Vagina (tissue), 2 donors: Measurements from ENCODE around the gene TSC22D1. TPM values are rescaled to one million over a fixed set of nuclear protein-coding genes. Genes with fewer than 3 reads are reported as not detected.

Experiments
- DNase-seq, 2 donors: peaks; one replicate each; pipeline ENCODE4 v3.0.0-alpha.2; 2017; ENCODE audit errors: extremely low spot score in 2 of 2
- H3K27ac ChIP-seq: fragments of 200-600 bp; sonication (generic); one replicate; pipeline ENCODE4 v1.5.1; 2019
- H3K27me3 ChIP-seq: fragments of 200-600 bp; sonication (generic); one replicate; pipeline ENCODE4 v1.5.1; 2019
- H3K36me3 ChIP-seq, 2 donors: fragments of 200-600 bp; sonication (generic); one replicate each; pipeline ENCODE4 v1.5.1; 2017 to 2019
- H3K4me1 ChIP-seq: fragments of 200-600 bp; sonication (generic); one replicate; pipeline ENCODE4 v1.5.1; 2019
- H3K4me3 ChIP-seq, 2 donors: fragments of 200-600 bp; sonication (generic); 1 replicate in 1 of 2; 2 replicates in 1 of 2; pipeline ENCODE4 v1.5.1; 2016 to 2019
- H3K9me3 ChIP-seq: fragments of 200-600 bp; sonication (generic); one replicate; pipeline ENCODE4 v1.5.1; 2019
- POLR2A ChIP-seq, 2 donors: fragments of 450-650 bp; IDR thresholded peaks; one replicate each; pipeline ENCODE4 v1.6.1; 2017; ENCODE audit warnings: antibody characterized with exemption in 2 of 2, mild to moderate bottlenecking in 2 of 2, moderate library complexity in 2 of 2
- POLR2AphosphoS5 ChIP-seq, 2 donors: sonication (generic); formaldehyde crosslinking; IDR thresholded peaks; one replicate each; pipeline ENCODE4 v1.9.0; 2017; ENCODE audit warnings: antibody characterized with exemption in 2 of 2, mild to moderate bottlenecking in 2 of 2, low read depth in 1 of 2; ENCODE audit not compliant: insufficient read depth in 1 of 2
- intact Hi-C: fragments of 100-400 bp; cut with DNase I; formaldehyde crosslinking; loops from one replicate; pipeline ENCODE4 v1.15.1; 2023
- total RNA-seq: library from RNA; depleted of rRNA; stranded (reverse); fragments of >200 nt; gene quantifications from one replicate; pipeline ENCODE4 v1.2.3, GENCODE V29; 2016
- TF ChIP-seq, protein P1 (sequence below), 3 experiments: fragments of 450-650 bp in 2 of 3; fragments of 200-600 bp in 1 of 3; sonication (generic) in 1 of 3; IDR thresholded peaks; one replicate each; pipeline ENCODE4 v1.5.1; 2017 to 2019; ENCODE audit warnings: antibody characterized with exemption in 3 of 3, mild to moderate bottlenecking in 2 of 3, moderate library complexity in 2 of 3

TSC22D1 gene
- total RNA-seq, 1 donor from 2014 or later = 117 TPM

DNA sequence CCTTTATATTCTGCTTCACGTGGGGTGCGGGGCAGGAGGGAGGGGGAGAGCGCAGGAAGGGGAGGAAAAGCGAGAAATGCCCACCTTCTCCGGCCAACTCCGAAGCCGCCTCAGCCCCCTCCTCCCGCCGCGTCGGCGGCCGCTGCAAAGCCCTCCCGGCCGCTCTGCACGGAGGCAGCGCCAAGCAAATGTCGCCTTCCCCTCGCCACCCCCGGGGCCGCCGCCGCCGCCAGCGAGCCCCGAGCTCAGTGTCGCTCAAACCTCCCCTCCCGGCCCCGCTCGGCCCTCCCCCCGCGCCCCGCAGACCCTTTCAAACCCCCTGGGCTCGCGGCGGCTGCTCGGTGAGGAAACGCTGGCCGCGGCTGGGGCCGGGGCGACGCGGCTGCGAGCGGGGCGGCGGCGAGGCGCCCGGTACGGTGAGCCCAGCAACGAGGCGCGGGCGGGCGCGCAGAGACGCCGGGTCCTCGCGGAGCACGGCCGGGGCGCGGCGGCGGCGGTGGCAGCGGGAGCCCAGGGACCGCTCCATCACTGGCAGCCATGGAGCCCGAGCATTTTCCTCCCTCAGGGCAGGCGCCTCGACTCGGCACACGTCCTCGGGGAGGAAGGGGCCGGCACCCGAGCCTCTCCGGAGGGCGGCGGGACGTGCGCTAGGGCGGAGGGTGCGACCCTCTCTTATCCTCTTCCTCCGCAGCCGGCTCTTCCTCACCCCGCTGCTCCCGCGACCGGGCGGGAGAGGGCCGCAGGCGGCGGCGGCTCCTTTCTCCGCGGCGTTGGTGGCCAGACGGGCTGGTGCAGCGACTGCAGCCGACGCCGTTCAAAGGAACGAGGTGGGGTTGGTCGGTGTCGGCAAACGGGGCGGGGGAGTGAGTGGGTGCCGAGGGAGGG is 463 bp upstream of the TSC22D1 start:
- H3K4me3 ChIP-seq = peak overlapping the region; percentile 90
- H3K27me3 ChIP-seq = no peaks in the 10 kb centered on the region
- H3K9me3 ChIP-seq = no peaks in the 10 kb centered on the region
- no peak for DNase-seq
- peak in 1 of 2 donors; percentile 49 for TF ChIP-seq POLR2AphosphoS5 (IDR thresholded peaks at IDR 0.05; ENCODE audit: insufficient read depth in 1 of 2, low read depth in 1 of 2)
- TF ChIP-seq, protein P1, sequence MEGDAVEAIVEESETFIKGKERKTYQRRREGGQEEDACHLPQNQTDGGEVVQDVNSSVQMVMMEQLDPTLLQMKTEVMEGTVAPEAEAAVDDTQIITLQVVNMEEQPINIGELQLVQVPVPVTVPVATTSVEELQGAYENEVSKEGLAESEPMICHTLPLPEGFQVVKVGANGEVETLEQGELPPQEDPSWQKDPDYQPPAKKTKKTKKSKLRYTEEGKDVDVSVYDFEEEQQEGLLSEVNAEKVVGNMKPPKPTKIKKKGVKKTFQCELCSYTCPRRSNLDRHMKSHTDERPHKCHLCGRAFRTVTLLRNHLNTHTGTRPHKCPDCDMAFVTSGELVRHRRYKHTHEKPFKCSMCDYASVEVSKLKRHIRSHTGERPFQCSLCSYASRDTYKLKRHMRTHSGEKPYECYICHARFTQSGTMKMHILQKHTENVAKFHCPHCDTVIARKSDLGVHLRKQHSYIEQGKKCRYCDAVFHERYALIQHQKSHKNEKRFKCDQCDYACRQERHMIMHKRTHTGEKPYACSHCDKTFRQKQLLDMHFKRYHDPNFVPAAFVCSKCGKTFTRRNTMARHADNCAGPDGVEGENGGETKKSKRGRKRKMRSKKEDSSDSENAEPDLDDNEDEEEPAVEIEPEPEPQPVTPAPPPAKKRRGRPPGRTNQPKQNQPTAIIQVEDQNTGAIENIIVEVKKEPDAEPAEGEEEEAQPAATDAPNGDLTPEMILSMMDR (IDR thresholded peaks at IDR 0.05) = no peak
- H3K36me3 ChIP-seq = no peaks in the 10 kb centered on the region
- intact Hi-C loops = loop anchor here (5.0 kb wide), 1 partner anchor 326 kb away; no protein-coding TSS in a partner anchor
- peak overlapping the region; percentile 98 for H3K27ac ChIP-seq
- H3K4me1 ChIP-seq = peaks cover 54% of the 10 kb centered on the region

DNA sequence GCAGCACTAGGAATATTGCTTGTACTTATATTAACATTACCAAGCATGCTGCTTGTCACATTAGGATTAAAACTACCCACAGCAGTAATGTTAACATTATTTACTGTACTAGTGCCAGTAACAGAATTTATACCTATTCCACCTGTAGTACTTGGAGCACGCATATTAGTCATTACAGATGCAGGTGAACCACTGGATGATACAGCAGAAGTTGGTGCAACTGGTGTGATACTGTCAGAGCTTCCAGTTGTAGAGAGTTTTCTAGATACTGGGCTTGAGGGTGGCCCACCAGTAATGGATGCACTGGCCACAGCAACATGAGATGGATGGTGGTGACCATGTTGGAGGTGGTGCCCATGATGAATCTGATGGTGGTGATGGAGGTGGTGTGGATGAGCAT is 1.1 kb downstream of the TSC22D1 start:
- Histone ChIP-seq H3K9me3 (no peaks in the 10 kb centered on the region), H3K4me3 (peak overlapping the region; percentile 90), H3K36me3 (no peaks in the 10 kb centered on the region), H3K4me1 (peaks cover 56% of the 10 kb centered on the region), H3K27me3 (no peaks in the 10 kb centered on the region), H3K27ac (peak overlapping the region; percentile 98)
- TF ChIP-seq, protein P1 (IDR thresholded peaks at IDR 0.05) = no peak
- TF ChIP-seq POLR2A (IDR thresholded peaks at IDR 0.05) (no peak), POLR2AphosphoS5 (IDR thresholded peaks at IDR 0.05; ENCODE audit: insufficient read depth in 1 of 2, low read depth in 1 of 2) (no peak)
- intact Hi-C loops = loop anchor here (5.0 kb wide), 1 partner anchor 327 kb away; no protein-coding TSS in a partner anchor
- DNase-seq = no peak

- Histone ChIP-seq H3K4me1 (peaks cover 62% of the 10 kb centered on the region), H3K9me3 (no peaks in the 10 kb centered on the region), H3K27me3 (no peaks in the 10 kb centered on the region), H3K27ac (no peak overlapping the region), H3K36me3 (no peaks in the 10 kb centered on the region), H3K4me3 (peak overlapping the region; percentile 90)
- DNase-seq = no peak
- intact Hi-C loops = no loop called here
- TF ChIP-seq POLR2AphosphoS5 (IDR thresholded peaks at IDR 0.05; ENCODE audit: insufficient read depth in 1 of 2, low read depth in 1 of 2) (no peak), POLR2A (IDR thresholded peaks at IDR 0.05) (no peak)
- TF ChIP-seq, protein P1 (IDR thresholded peaks at IDR 0.05) = no peak
Observed at GRCh38 chr13:44574466-44574855, 1.7 kb downstream of the TSC22D1 start.

DNA sequence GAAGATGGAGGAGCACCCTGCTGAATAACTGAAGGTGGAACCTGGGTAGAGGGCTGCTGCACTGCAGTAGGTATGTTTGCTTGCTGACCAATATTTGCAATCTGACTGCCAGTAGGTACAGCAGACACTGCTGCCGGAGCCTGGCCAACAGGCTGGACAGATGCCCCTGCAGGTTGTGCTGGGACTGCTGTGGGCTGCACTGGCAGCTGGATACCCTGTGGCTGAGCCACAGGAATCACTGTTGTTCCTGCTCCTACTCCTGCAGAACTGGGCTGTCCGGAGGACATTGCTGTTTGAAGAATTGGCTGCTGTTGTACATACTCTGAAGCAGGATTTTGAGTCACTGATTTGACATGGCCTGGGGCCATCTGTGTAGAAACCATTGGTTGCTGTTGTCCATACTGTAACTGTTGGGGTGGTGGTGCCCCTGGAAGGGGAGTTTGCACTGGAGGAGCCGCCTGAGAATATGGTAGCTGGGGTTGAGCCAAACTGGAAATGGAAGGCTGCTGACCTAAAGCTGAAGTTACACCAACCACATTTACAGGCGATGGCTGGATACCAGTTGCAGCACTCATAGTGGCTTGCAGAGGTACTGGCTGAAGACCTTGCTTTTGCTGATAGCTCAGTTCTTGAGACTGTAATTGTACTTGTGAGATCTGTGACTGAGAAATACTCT is 2.2 kb downstream of the TSC22D1 start:
- intact Hi-C loops = no loop called here
- TF ChIP-seq, protein P1 (IDR thresholded peaks at IDR 0.05) = no peak
- TF ChIP-seq POLR2AphosphoS5 (IDR thresholded peaks at IDR 0.05; ENCODE audit: insufficient read depth in 1 of 2, low read depth in 1 of 2) = no peak
- no peak for TF ChIP-seq POLR2A (IDR thresholded peaks at IDR 0.05)
- Histone ChIP-seq H3K27me3 (no peaks in the 10 kb centered on the region), H3K27ac (no peak overlapping the region), H3K9me3 (no peaks in the 10 kb centered on the region), H3K4me3 (peak overlapping the region; percentile 90), H3K4me1 (peaks cover 62% of the 10 kb centered on the region), H3K36me3 (no peaks in the 10 kb centered on the region)
- DNase-seq = no peak
